Activated CD8-positive, alpha-beta memory T cell treated with anti-CD3 and anti-CD28 coated beads for 4 hours (primary cell): ENCODE data around the gene ALOX15.
"Not testable (repeated sequence)": the region's sequence is repeated elsewhere in the genome, so short reads cannot be mapped to it uniquely, and the experiment has no call there.

ENCODE experiments used
- DNase-seq, 2 donors: peaks; one replicate each; pipeline ENCODE4 v3.0.0-alpha.2; 2020; ENCODE audit warnings: low read depth in 2 of 2

ALOX15 gene

DNA sequence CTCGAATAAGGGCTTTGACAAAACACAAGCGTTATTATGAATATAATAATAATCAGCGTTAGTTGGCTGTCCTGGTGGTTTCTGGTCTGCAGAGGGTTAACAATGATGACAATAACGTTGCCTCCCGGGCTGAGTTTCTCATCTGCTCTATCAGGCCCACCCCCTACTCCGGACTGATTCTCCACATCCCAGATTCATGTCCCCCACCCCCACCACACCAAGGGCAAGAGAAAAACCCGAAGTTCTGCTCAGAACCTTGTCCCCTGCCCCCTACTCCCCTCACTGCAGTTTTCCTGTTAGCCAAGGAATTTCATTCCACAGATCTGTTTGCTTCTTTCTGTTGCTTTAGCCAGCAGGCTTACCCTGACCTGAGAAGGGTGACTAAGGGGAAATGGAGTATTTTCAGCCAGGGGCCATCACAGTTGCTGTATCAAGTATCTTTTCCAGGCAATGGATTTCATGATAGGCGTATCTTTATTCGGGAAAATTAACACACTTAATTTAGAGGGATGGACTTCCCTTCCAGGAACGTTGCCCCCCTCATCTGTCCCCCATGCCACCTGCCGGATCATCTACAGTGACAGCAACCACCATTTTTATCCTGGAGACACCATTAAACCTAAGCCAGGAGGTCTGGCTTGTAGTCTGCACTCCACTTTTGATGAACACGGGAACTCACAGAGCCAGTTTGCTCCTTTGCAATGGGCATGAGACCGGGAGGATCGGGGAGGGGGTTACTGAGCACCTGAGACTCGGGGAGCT lies 23.7 kb downstream of the ALOX15 start:
- no peak for DNase-seq

DNA sequence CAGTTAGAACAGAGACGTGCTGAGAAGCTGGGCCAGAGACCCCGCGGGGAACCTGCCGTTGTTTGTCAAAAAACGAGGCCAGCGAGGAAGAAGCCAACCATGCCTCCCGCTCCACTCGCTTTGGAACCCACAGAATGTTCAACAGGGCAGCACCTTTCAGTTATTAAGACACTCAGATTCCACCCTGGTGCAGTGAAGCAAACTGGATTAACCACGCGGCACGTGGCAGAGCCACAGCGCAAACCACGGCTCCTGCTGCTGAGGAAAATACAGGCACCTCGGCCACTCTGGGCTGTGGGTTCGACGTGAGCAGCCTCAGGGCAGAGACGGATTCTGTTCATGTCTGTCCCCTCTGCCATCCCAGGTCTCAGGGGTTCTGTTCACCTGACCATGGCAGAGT lies 24.4 kb downstream of the ALOX15 start:
- no peak for DNase-seq

DNA sequence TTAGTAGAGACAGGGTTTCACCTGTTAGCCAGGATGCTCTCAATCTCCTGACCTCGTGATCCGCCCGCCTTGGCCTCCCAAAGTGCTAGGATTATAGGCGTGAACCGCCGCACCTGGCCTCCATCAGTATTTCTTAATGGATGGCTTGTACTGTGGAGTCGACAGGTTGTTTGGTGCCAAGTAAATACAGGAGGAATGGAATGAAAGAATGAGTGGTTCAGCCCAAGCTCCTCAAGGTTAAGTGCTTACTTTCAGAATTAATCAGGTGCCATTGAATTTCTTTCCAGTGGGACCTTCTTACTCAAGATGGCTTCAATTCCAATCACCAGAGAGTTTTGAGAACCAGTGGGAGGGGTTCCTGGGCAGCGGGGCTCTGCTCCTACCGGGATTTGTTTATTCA lies 25.0 kb downstream of the ALOX15 start:
- DNase-seq = no peak

DNA sequence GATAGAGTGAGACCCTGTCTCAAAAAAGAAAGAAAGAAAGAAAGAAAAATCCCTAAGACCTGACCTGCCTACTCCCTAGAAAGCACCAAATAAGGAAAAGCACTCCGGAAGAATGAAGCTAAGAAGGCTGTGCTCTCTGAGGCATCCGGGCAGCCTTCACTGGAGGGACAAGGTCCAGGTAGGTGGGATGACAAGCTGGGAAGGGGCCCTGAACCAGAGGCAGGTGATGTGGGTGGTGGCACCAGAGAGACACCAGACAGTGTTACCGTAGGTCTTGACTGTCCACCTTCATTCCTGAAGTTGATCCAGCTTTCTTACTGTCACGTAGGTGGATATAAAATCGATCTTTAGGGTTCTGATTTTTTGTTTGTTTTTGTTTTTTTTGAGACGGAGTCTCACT lies 30.8 kb downstream of the ALOX15 start:
- DNase-seq = no peak

DNA sequence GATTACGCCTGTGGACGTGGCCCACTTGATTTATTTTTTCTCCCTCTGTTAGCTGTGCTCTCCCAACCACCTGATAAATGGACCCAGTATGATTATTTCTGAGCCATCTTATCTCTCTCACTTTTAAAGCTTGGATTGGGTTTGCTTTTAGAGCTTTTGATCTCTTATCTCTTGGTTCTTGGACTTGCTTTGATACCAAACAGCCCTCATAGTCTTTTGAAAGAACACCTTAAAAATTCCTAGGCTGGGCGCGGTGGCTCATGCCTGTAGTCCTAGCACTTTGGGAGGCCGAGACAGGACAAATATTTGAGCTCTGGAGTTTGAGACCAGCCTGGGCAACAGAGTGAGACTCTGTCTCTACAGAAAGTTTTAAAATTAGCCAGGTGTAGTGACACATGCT lies 31.3 kb downstream of the ALOX15 start:
- DNase-seq = no peak

DNA sequence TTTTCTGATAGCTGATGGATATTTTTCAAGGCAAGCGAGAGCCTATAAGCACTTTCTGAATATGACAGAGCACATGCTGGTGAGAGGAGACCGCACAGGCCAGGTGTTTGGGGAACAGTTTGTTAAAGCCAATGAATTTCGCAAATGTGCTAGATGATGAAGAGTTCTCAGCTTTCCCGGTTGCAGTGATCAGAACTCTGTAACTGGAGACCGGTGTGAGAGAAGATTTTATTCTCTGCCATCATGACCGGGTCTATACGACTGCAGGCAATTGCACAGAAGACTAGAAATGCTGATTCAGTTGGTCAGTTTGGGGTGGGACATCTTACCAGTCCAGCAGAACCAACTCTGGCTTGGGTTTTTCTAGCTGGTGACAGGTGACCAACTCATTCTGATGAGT lies 31.7 kb downstream of the ALOX15 start:
- DNase-seq = no peak

DNA sequence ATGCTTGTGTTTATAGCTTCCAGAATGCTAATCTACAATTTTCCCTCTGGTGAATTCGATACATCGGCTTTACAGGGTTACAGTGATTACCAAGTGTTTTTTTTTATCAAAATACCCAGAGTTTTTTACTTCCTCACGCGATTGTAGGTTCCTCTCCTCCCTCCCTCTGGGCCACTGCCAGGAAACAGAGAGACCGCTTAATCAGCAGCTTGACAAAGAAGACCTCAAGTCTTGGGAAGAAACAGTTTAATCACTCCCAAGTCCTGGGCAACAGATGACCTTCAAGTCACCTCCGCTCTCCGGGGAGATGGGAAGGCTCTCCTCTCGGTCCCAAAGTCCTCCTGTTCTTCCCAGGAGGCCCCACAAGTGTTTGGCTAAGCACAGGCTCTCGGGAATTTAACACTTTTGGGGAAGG lies 33.7 kb downstream of the ALOX15 start:
- DNase-seq = no peak

DNA sequence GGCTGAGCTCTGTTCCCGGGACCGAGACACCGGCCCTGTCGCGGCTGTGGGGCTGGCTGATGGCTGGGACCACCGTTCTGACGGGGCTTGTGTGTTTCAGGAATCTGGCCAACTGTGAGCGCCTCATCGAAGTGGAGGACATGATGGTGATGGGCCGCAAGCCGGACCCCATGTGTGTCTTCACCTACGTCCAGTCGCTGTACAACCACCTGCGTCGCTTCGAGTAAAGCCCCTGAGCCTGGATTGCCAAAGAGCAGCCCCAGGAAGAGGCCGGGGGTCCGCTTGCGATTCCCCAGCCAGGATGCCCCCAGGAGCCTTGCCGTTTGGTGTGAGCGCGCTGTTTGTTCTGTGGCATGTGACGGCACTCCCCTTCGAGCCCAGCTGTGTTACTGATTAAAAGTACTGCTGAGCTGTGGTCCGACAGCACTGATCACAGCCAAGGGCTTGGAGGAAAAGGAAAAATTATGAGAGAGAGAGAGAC lies 34.2 kb downstream of the ALOX15 start:
- no peak for DNase-seq

DNA sequence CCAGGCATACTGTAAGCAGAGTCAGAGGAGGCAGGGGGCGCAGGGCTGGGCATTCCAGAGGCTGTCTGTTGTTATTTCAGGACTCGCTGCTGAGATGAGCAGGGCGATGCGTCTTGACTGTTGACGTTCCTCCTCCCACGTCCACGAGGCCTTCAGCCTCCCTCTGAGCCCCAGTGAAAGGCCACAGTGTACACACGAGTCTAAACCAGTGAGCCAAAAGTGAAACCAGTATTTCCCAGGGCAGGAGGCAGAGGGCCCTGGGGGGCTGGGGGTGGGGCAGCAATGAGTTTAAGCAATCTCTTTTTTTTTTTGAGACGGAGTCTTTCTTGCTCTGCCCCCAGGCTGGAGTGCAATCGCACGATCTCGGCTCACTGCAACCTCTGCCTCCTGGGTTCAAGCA lies 35.7 kb downstream of the ALOX15 start:
- no peak for DNase-seq

DNA sequence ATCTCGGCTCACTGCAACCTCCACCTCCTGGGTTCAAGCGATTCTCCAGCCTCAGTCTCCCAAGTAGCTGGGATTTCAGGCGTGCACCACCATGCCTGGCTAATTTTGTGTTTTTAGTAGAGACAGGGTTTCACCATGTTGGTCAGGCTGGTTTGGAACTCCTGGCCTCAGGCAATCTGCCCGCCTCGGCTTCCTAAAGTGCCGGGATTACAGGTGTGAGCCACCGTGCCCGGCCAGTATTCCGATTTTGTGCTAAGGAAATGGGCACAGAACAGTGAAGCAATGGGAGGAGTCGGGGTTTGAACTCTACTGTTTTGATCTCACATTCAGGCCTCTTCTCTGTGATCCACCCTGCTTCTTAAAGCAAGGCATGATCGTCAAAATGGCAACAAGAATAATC lies 36.7 kb downstream of the ALOX15 start:
- DNase-seq = not testable (repeated sequence)

DNA sequence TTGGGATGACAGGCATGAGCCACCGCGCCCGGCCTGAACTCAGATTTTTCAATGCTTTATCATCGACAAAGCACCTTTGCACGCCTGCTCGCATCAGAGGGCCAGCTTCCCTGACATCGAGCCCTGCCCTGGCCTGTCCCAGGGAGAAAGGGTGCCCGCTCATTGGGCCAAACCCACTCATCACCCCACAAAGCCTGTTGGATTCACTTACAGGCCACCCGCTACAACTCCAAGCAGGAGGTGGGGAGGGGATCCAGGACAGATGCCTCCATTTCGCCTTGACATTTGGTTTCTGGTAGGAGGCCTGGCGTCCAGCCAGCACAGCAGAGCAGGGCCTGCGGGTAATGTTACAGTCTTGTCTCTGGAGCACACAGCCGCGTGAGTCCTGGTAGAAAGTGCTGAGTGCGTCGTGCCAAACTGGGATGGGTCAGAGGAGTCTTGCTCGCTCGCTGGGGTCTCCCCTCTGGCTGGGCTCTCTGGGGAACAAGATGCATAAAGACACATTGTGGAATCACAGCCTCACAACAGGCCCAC lies 37.3 kb downstream of the ALOX15 start:
- no peak for DNase-seq

DNA sequence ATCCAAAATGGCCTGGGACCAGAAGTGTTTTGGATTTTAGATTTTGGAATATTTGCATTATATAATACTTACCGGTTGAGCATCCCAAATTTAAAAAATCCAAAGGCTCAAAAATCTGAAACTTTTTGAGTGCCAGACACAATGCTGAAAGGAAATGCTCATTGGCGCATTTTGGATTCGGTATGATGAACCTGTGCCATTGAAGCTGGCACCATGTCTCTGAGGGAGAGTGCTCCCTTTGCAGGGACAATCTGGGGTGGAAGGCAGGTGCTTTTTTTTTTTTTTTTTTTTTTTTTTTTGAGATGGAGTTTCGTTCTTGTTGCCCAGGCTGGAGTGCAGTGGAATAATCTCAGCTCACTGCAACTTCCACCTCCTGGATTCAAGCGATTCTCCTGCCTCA lies 39.4 kb downstream of the ALOX15 start:
- no peak for DNase-seq

DNA sequence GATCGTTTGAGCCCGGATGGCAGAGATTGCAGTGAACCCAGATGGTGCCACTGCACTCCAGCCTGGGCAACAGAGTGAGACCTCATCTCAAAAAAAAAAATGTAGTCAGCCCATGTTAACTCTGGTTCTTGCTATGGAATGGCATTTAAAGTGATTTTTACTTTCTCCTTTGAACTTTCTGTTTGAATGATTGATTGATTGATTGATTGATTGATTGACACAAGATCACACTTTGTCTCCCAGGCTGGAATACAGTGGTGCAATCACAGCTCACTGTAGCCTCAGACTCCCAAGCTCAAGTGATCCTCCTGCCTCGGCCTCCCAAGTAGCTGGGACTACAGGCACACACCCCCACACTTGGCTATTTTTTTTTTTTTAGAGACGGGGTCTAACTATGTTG lies 40.2 kb downstream of the ALOX15 start:
- DNase-seq = no peak

DNA sequence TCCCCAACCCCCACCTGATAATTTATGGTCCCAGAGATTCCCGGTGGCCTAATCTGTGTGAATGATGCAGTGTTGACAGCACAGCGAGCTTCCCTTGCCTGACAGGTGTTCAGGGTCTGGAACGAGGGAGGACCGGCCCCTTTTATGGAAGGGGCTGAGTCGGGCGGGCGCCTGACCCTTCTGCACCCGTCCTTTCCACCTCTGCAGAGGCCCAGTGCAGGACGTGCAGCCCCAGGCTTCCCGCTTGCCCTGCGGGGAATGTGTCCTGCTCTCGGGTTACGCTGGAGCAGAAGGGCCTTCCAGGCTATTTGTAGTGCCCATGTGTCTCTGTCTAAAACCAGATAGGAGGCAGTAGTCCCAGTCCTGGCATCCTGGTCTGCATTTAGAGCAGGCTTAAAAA lies 40.9 kb downstream of the ALOX15 start:
- DNase-seq = no peak

DNA sequence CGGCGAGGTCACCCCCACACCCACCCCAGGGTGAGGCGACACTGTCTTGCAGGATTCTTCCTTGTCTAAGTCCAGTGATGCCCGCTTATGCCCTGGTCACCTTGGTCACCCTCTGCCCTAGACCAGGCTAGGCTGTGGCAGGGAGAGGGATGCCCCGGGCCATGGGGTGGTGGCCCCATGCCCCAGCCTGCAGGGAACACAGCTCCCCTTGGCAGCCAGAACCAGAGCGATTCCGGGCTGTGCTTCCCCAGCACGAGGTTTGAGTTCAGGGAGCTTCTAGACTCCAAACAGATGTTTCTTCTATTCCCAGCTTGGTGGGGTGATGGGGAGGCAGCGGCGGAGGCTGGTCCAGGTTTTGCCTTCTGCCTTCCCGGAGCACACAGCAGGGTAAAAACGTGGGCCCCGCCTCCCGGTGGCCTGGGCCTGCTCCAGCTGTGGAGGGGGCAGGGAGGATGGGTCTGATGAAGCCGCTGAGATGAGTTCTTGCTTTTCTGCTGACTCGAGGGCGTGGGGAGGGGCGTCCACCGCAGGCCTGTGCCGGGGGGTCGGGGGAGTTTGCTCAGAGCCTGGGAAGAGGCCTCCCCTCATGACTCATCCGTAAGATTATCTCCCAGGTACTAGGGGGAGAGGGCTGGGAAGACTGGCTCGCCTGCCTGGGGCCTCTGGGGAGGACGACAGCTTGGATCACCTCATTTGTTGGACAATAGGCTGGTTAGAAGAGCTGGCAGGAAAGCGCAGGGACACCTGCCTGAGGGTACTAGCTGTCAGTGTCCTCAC lies 41.8 kb downstream of the ALOX15 start:
- DNase-seq = no peak

DNA sequence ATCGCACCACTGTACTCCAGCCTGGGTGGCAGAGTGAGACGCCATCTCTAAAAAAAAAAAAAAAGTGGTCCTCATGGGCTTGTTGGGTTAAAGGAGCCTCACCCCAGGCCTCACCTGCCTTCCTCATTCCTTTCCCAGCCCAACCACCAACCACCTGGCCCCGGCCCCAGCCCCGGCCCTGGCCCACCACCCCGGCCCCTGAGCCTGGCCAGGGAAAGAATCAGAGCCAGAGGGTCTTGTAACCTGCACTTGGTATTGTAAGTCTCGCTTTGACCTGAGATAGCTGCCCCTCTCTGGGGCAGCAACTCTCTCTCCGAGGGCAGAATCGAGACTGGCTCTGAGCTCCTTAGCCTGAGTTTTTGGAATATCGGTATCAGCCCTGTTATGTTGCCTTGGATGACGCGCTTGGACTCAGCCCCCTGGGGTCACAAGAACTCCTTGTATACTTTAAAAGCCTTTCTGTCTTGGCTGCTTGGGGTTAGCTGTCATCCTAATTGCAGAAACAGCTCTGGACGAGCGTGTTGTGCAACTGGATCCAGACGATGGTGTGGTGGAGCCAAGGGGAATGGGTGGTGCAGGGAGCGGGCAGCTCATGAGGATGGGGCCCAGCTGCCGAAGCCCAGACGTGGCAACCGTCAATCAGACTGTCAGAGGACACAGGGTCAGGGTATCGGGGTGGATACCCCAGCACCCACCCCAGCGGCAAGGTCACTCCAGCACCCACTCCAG lies 42.5 kb downstream of the ALOX15 start:
- DNase-seq = no peak

DNA sequence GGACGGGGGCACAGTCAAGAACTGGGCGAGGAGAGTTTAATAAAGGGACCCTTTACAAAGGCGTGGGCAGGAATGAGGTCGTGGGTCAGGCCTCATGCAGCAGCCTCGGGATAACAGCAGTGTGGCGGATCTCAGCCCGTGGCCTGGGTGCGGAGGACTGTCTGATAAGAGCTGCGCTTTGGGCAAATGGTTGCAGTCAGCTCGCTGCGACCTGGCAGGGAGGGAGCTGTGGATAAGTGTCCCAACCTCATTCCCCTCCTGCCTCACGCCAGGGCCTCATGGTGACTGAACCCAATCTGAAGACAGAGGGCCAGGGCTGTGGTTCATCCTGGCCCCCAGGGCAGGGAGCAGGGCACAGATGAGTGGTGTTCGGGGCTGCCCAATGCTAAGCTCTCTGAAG lies 43.5 kb downstream of the ALOX15 start:
- DNase-seq = no peak

DNA sequence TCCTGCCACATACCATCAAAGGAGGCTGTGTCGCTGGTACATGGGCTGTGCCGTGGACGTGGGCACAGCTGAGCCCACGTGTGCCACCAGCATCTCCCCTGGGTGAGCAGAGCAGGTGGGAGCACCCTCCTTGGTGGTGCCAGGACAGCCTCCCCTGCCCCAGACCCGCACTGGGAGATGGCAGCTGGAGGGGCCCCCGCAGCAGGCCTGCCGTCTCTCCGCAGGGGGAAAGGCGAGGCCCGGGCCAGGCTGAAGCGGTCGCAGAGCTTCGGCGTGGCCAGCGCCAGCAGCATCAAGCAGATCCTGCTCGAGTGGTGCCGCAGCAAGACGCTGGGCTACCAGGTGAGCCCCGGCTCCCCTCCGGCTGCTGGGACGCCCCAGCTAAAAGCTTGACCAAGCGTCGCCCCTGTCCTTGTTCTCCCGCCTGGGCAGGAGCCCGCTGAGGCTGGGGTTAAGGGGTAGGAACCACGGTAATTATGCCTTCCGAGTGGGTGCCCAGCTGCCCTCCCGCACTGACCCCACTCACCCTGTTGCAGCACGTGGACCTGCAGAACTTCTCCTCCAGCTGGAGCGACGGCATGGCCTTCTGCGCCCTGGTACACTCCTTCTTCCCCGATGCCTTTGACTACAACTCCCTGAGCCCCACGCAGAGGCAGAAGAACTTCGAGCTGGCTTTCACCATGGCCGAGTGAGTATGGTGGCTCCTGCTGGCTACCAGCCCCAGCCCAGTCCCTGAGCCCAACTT lies 44.7 kb downstream of the ALOX15 start:
- DNase-seq = no peak

DNA sequence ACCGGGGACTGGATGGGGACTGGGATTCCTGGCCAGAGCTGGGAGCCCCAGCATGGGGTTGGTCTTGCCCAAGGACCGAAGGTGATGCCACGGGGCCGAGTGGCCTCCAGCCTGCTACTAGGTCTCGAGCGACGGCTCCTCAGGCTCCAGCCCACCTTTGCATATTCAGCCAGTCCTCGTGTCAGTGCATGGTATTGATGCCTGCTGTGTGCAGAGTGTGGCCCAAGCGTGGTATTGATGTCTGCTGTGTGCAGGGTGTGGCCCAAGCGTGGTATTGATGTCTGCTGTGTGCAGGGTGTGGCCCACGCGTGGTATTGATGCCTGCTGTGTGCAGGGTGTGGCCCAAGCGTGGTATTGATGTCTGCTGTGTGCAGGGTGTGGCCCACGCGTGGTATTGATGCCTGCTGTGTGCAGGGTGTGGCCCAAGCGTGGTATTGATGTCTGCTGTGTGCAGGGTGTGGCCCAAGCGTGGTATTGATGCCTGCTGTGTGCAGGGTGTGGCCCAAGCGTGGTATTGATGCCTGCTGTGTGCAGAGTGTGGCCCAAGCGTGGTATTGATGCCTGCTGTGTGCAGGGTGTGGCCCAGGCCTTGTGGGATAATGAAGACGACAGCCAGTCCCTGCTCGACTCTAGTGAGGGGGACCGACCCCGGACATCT lies 45.7 kb downstream of the ALOX15 start:
- not testable (repeated sequence) for DNase-seq

DNA sequence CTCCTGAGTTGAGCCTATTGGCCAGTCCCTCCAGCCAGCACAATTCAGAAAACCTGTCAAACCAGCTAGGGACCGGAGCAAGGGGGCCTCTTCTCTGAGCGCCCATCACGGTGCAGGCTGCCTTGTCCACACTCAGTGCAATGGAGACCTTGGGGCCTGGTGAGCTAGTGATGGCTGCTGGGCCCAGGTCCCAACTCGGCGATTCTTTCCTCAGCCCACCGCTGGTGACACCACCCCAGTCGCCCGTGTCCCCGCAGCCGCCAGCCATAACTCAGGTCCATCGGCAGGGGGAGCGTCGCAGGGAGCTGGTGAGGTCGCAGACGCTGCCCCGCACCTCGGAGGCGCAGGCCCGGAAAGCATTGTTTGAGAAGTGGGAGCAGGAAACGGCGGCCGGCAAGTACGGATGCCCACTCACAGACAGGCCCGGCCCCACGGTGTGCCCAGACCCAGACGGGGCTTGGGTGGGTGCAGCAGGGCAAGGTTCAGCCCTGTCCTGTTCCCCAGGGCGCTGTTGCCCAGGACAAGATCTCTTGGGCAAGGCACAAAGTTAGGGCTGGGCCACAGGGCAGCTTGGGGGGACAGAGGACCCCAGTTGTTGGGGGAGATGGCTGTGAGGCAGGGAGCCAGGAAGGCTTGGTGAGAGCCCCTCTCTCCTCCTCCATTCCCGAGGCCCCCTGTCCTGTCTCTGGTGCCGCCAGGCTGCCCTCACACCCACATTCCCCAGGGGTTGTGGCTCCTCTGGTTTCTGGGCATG lies 46.4 kb downstream of the ALOX15 start:
- no peak for DNase-seq
